ENCODE measurements around the gene IGFBP7.

IGFBP7 gene

DNA sequence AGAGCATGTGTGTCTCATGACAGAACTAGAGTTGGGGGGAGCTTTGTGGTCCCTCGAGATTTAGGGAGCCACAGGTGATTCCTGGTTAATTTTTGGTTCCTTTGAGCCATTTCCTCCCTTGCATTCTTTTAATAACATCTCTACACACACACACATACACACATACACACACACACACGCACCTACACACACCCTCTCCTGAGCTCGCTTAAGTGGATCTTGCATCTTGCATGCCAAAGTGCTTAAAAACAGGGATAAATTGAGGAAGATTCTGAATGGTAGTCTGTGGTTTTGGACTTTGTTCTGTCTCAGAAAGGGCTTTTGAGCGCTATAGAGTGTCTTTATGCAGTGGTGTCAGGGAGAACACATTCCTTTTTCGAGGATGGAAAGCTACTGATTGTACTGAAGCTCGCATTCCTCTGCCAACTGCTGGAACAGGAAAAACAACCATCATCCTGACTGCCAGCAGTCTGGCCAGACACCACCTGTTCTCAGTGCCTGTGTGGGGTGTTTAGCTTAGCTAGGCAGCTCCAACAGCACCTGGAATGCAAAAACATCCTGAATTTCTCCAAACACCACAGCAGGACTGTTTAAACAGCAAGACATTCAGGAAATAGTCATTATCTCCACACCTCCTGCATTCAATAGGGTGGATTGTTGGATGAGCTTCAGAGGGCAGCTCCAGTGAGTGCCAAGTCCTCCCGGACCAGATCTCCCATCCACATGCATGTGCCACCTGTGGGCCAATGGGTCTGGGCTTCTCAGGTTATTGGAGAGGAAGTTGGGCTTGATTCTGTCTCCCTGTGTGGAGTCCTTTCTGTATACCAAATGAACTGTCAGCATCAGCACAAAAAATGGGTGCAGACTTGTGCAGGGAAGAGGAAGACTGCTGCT lies 21.9 kb upstream of the IGFBP7 start:
- no peak for TF ChIP-seq CTCF (IDR thresholded peaks at IDR 0.05; ENCODE audit: low read length, missing control alignments)
- peak; percentile 39 for DNase-seq (ENCODE audit: low read depth)
- H3K4me3 ChIP-seq (replicated peaks; ENCODE audit: low read depth, low read length): no peak overlapping the region

- DNase-seq (ENCODE audit: low read depth): no peak
- no peak for TF ChIP-seq CTCF (IDR thresholded peaks at IDR 0.05; ENCODE audit: low read length, missing control alignments)
These were observed 19.3 kb upstream of the IGFBP7 start for GRCh38 chr4:57129477-57129876.

DNA sequence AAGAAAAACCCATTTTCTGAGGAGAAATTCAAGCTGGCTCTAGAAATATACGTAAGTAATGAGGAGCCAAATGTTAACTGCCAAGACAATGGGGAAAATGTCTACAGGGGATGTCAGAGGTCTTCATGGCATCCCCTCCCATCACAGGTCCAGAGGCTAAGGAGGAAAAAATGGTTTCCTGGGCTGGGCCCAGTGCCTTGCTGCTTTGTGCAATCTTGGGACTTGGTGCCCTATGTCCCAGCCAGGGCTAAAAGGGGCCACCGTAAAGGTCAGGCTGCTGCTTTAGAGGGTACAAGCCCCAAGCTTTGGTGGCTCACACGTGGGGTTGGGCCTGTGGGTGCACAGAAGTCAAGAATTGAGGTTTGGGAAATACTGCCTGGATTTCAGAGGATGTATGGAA lies 17.2 kb upstream of the IGFBP7 start:
- TF ChIP-seq CTCF (IDR thresholded peaks at IDR 0.05; ENCODE audit: low read length, missing control alignments): no peak
- H3K4me3 ChIP-seq (replicated peaks; ENCODE audit: low read depth, low read length): no peak overlapping the region
- no peak for DNase-seq (ENCODE audit: low read depth)

More at GRCh38 chr4:57129477-57129876, 19.3 kb upstream of the IGFBP7 start:
- H3K4me3 ChIP-seq (replicated peaks; ENCODE audit: low read depth, low read length): no peak overlapping the region

DNA sequence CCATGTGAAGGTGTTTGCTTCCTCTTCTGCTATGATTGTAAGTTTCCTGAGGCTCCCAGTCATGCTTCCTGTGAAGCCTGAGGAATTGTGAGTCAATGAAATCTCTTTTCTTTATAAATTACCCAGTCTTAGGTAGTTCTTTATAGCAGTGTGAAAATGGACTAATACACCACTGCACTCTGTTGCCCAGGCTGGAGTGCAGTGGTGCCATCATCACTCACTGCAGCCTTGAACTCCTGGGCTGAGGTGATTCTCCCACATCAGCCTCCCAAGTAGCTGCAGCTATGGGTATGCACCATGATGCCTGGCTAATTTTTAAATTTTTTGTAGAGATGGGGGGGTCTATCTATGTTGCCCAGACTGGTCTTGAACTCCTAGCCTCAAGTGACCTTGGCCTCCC lies 15.8 kb upstream of the IGFBP7 start:
- DNase-seq (ENCODE audit: low read depth): no peak
- no peak for TF ChIP-seq CTCF (IDR thresholded peaks at IDR 0.05; ENCODE audit: low read length, missing control alignments)
- no peak overlapping the region for H3K4me3 ChIP-seq (replicated peaks; ENCODE audit: low read depth, low read length)

DNA sequence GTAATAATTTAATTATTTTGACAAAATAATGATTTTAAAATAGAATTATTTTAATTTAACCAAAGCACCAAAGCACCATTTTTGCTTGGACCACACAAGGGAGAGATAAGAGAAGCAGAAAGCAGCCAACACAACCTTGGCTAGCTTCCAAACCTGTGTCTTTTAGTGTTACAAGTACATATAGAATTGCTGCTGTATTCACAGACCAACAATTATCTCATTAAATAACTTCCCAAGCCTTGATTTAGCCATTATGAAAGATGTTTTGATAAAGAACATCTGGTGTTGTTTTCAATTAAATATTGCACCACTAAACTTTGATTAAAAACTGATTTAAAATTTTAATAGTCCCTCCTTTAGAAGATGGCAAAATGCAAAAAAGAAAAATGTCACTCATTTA lies 14.0 kb upstream of the IGFBP7 start:
- no peak for TF ChIP-seq CTCF (IDR thresholded peaks at IDR 0.05; ENCODE audit: low read length, missing control alignments)
- no peak overlapping the region for H3K4me3 ChIP-seq (replicated peaks; ENCODE audit: low read depth, low read length)
- peak; percentile 71 for DNase-seq (ENCODE audit: low read depth)

- no peak for DNase-seq (ENCODE audit: low read depth)
- TF ChIP-seq CTCF (IDR thresholded peaks at IDR 0.05; ENCODE audit: low read length, missing control alignments): no peak
- H3K4me3 ChIP-seq (replicated peaks; ENCODE audit: low read depth, low read length): no peak overlapping the region
These were observed 12.8 kb upstream of the IGFBP7 start for GRCh38 chr4:57122959-57123358.

Measured in fibroblast of pulmonary artery (primary cell).